HL-60/S4 treated with retinoic acid at 250 ng/mL for 4 days and 3 days (cell line): ENCODE data around the gene KCNG2.
"Not testable (repeated sequence)": the region's sequence is repeated elsewhere in the genome, so short reads cannot be mapped to it uniquely, and the experiment has no call there.

Source experiments
- in situ Hi-C: fragments of 300-500 bp; cut with MboI; formaldehyde crosslinking; loops from 2 replicates; pipeline ENCODE4 v1.7.0; 2022; ENCODE audit warnings: low sequenced_read_pairs

KCNG2 gene

DNA sequence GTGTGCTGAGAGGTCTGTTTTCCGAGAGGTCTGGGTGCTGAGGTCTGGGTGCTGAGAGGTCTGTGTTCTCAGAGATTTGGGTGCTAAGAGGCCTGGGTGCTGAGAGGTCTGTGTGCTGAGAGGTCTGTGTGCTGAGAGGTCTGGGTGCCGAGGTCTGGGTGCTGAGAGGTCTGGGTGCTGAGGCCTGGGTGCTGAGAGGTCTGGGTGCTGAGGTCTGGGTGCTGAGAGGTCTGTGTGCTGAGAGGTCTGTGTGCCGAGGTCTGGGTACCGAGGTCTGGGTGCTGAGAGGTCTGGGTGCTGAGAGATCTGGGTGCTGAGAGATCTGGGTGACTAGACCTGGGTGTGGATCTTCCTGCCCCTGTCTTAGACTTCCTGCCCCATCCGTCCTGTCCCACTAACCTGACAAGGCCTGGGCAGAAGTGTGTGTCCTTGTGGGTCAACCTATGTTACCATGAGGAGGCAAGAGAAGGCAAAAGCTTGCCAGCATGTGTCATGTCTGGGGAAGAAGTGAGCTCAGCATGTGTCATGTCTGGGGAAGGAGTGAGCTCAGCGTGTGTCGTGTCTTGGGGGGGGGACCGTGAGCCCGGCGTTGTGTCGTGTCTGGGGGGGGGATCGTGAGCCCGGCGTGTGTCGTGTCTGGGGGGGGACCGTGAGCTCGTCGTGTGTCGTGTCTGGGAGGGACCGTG, 69.3 kb downstream of the KCNG2 start:
- in situ Hi-C loops: no loop called here

- in situ Hi-C loops: no loop called here
These were observed 69.9 kb downstream of the KCNG2 start for GRCh38 chr18:79867666-79868065.

- in situ Hi-C loops: no loop called here
These were observed 70.5 kb downstream of the KCNG2 start for GRCh38 chr18:79868168-79868784.

- in situ Hi-C loops: no loop called here
These were observed 71.2 kb downstream of the KCNG2 start for GRCh38 chr18:79868811-79869541.

GRCh38 chr18:79869591-79870300, 72.0 kb downstream of the KCNG2 start:
- in situ Hi-C loops: no loop called here

GRCh38 chr18:79870301-79871025, 72.7 kb downstream of the KCNG2 start:
- in situ Hi-C loops: no loop called here

DNA sequence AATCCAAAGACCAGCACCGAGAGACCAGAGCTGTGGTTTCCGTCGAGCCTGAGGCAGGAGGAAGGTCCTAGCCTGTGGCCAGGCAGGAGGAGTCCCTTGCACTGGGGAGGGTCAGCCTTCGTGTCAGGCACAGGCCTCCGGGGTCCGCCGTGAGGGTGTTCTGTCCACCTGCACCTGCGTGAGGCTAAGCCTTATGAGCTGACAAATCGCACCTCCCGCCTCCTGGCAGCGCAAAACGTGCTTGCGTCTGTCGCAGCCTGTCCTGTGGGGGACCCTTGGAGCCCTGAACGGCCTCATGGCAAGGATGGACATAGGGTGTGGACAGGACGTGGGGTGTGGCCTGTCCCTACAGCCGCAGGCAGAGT, 73.3 kb downstream of the KCNG2 start:
- in situ Hi-C loops: no loop called here

DNA sequence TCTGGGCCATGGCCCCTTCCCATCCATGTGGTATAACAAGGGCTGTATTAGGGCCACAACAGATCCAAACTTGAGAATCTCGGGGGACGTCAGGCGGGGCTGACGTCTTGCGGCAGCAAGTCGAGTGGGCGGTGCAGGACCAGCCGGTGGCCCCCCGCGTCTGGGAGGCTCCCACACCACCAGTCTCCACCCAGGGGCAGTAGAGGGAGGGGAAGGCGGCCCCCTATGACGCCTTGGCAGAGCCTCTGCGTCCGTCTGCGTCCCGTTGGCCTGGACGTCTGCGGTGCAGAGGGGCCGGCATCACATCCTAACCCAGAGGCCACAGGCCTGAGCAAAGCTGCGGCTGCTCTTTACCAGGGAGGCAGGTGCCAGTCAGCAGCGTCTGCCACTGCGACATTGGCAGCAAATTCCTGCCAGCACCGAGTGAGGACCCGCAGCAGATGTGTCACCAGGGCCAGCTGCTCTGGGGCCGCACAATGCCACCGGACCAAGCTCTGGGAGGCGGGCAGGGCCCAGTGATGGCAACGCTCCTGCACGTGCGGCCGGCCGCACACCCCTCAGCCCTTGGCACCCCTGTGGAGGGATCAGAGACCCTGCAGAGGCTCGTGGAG, 73.8 kb downstream of the KCNG2 start:
- in situ Hi-C loops: no loop called here

DNA sequence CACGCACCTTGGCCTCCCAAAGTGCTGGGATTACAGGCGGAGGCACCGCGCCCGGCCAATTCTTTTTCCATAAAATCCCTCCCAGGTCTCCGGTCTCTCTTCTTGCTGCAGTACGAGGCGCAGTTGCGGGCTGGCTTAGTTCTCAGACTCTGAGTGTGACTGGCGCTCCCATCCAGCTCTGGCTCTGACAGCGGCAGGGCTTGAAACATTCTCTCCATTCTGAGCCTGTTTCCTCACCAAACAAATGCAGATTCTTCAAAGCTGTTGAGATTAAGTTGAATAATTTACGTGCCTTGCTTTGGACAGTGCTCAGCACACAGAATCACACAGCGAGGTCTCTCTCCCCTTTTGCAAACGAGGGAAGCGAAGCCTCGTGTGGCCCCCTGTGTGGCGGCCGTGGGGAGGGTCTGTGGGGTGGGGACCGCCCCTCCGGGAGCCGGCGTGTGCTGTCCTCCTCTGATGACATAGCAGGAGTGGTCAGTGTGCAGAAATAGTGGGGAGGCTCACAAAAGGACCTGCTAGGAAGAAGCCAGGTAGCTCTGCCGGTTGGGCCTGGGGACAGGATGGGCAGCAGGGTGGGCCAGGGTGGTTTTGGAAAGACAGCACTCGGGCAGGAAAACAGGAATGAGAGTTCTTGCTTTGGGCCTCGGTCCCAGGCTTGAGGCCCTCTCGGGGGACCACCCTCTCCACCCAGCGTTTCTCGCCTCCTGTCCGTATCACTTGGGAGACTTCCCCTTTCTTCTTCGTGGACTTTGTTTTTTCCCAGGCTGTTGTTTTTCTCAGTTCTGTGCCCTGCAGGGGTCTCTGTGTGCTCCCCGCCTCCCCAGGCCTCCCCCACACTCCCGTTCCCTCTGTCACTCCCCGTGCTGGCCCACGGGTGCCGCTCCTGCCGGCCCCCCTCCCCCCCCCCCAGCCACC, 75.0 kb downstream of the KCNG2 start:
- in situ Hi-C loops: no loop called here

GRCh38 chr18:79873449-79874110, 75.8 kb downstream of the KCNG2 start:
- in situ Hi-C loops: no loop called here

DNA sequence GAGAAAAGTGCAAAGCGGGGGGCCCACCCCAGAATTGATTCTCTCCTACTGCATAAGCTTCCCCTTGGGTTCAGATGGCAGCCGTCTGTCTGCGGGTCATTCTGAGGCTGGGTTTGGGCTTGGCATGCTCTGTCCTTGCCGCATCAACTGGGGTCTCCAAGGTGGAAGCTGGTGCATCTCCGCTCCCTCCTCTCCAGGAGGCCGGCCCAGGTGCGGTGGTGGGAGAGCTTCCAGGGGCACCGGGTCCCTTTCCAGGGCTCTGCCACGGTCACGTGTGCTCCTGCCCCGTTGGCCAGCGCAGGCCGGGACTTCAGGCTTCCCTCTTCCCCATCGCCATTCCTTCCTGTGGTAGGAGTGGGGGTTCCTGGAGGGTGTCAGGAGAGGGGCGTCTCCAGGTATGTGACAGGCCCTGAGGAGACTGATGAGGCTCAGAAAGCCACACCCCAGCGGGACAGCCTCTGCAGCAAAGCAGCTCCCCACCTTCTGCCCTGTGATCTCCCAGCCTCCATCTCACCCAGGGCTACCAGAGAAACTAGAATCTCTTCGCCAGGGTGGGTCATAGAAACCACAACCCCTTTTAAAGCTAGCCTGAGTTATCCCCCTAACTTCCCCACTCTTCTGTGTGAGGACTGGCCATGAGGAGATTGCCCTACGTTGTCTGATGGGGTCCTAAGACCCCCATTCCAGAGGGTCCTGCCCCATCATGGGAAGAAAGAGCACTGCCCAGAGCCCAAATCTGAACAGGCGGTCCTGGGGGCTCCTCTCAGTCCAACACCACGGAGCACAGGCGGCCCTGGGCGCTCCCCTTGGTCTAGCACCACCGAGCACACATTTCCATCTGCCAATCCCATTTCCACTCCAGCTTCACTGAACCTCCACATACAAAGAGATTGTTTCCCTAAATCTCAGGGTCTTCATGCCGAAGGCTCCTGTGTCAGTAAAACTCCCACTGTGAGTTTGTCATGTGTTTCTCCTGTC, 77.1 kb downstream of the KCNG2 start:
- in situ Hi-C loops: no loop called here

DNA sequence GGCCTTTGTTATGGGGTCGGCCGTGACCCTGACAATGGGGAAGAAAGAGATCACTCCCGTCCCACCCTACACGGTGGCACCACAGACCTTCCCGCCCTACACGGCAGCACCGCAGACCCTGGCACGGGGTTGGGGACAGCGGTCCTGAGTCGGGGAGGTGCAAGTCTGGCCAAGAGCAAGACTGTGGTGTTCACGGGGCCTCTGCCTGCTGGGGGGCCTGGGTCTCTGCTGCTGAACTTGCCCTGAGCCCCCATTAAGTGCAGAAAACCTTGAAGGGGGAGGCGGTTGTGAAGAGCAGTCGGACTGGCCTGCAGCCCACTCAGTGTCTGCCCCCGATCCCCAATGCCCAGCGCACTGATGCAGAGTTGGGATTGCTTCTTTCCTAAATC, 77.8 kb downstream of the KCNG2 start:
- in situ Hi-C loops: no loop called here

DNA sequence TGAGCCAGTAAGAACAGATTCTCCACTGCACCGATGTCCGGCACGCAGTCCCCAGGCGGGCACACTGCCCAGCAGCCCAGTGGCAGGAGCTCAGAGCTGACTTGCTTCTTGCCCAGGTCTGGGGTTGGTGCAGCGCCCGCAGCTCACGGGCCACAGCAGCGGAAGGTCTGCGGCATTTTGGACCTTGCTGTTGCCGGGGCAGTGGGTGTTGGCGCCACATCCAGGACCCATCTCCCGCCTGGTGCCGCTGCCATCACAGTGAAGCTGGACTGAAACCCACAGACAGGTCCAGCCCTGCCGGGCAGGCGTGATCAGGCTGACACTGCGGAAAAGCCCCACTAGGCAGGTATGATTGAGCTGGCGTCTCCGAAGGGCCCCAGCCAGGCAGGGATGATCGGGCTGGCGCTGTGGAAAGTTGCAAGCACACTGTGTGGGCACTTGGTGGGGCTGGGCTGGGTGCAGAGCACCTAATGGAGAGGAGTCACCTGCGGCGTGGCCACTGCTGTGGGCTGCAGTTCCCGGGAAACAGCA, 78.3 kb downstream of the KCNG2 start:
- in situ Hi-C loops: no loop called here

GRCh38 chr18:79876497-79876896, 78.8 kb downstream of the KCNG2 start:
- in situ Hi-C loops: no loop called here

GRCh38 chr18:79877163-79878091, 79.7 kb downstream of the KCNG2 start:
- in situ Hi-C loops: no loop called here

DNA sequence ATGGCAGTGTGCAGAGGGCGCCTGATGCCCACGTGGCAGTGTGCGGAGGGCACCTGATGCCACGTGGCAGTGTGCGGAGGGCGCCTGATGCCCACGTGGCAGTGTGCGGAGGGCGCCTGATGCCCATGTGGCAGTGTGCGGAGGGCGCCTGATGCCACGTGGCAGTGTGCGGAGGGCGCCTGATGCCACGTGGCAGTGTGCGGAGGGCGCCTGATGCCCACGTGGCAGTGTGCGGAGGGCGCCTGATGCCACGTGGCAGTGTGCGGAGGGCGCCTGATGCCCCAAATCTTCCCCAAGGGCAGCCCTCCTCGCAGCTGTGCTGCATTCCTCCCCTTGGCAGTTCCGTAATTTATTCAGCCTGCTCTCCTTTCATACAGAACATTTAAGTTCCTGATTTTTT, 80.5 kb downstream of the KCNG2 start:
- in situ Hi-C loops: not testable (repeated sequence)
